HG02973 (cell line): ENCODE data around the gene ANKRD42.
"Not testable (repeated sequence)": the region's sequence is repeated elsewhere in the genome, so short reads cannot be mapped to it uniquely, and the experiment has no call there.

ENCODE experiments used
- ATAC-seq: cut with Tn5 transposase; IDR thresholded peaks from one replicate; pipeline ENCODE4 v1.9.1; 2021; ENCODE audit warnings: moderate library complexity; ENCODE audit not compliant: unreplicated experiment

ANKRD42 gene

DNA sequence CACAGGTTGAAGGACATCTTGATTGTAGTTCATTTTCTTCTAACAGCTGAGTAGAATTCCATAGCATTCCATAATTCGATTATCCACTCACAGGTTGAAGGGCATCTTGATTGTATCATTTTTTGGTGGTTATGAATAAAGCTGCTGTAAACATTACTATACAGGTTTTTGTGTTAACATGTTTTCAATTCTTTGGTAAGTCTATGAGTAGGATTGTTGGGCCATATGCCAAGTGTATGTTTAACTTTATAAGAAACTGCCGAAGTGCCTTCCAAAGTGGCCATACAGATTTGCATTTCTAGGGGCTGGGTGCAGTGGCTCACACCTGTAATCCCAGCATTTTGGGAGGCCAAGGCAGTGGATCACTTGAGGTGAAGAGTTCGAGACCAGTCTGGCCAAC, 44.6 kb downstream of the ANKRD42 start:
- ATAC-seq: no peak

DNA sequence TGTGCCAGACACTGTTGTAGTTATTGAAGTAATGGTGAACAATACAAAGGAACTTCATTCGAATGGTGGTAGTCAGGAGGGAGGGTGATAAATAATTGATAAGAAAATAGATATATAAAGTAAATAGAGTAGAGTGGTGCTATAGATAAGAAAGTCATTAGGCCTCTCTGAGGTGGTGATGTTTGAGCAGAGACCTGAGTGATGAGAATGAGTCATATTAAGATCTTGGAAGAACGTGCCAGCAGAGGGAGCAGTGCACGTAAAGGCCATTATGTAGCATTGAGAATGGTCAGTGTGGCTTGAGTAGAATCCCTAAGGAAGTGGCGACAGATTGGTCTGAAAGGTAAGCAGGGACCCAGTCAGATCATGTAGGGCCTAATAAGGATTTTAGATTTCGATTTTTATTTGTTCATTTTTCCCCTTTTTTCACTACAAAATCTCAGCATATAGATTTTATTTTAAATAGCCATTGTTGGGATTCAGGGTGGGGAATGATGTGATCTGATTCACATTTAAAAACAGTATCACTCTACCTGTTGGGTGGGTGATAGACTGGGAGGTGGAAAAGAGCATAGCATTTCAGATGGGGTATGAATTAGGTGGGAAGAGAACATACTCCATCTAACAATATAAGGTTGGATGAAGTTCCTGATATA, 47.9 kb downstream of the ANKRD42 start:
- ATAC-seq: peak; percentile 69

DNA sequence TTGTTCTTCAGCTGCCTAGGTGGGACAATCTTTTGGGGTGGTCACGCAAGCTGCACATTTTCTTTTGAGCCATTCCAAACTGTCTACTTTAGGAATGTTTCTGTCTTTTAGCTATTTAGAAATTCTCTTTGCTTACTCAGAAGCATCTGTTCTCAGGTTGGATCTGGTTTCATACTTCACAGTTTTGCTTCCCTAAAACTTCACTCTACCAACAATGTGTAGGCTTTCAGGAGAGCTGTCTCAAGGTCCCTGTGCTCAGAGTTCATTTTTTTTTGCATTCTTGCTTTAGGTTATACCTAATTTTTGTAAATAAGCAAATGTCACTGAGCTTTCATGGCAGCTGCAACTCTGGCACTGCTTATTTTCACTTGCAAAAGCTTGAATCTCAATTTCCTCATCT, 55.9 kb downstream of the ANKRD42 start:
- ATAC-seq: no peak

DNA sequence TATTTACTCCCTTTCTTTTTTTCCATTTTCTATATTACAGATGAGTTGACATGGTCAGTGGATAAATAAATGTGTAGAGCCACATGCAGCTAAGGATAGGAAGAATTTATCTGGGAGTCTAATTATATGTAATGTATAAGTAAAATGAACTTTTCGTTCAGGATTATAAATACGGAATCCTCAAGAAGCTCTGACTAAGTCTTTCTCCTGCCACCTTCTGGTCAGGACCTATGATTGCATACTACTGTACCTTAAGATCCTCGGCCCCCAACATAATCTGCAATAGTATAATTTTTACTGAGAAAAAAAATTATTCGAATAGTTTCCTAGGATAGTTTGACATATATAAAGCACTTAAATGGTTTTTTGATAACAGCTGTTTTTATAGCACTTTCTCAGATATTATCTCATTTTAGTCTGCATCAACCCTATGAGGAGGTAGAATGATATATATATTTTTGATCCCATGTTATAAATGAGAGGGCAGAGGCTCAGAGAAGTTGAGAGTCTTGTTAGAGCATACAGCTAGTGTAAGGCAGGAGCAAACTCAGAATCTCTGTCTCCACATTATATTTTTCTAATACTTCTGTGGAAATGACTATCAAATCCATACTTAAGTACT, 56.6 kb downstream of the ANKRD42 start:
- ATAC-seq: peak; percentile 69

DNA sequence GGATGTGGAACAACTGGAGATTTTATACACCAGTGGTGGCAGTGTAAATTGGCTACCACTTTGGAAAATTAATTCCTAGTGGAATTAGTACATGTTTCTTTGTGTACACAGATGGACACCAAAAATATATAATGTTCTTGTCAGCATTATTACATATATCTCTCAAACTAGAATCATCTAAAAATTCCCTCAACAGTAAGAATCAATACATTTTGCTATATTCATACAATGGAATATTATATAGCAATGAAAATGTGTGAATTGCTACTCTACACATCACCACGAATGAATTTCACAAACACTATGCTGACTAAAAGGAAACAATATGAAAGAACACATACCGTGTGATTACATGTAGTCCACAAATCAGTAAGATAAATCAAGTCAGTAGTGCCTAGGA, 58.8 kb downstream of the ANKRD42 start:
- no peak for ATAC-seq

DNA sequence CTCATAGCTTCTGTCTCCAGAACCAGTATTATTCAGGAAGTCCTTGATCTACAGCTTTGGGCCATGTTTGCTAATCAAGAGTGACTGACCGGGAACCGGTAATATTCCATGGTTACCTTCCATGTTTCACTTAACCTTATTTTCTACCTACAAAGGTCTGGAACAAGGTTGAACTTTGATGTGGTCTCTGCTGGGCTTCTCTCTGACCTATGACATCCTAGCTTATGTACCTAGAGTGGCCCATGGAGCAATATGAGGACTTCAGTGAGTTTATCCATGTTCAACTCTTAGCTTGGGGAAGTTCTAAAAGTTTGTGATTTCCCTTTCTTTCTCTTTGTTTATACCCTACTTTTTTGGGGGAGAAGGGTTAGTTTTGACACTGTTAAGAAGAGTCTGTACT, 59.4 kb downstream of the ANKRD42 start:
- no peak for ATAC-seq

DNA sequence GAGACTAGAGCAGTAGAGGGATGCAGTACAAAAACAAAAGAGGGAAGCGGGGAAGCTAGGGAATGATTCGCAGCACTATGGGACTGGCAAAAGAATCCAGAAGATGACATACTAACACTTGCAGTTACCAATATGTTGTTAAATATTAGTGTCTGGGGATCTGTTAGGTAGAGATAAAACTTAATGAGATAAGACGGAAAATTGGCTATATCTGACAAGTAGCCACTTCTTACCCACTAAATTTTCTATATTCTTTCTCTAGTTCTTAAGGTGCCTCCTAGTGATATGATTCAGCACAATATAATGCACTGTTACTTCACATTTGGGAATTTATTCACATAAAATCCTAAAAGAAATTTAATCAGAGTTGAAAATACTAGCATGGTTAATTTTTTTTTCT, 61.9 kb downstream of the ANKRD42 start:
- ATAC-seq: no peak

DNA sequence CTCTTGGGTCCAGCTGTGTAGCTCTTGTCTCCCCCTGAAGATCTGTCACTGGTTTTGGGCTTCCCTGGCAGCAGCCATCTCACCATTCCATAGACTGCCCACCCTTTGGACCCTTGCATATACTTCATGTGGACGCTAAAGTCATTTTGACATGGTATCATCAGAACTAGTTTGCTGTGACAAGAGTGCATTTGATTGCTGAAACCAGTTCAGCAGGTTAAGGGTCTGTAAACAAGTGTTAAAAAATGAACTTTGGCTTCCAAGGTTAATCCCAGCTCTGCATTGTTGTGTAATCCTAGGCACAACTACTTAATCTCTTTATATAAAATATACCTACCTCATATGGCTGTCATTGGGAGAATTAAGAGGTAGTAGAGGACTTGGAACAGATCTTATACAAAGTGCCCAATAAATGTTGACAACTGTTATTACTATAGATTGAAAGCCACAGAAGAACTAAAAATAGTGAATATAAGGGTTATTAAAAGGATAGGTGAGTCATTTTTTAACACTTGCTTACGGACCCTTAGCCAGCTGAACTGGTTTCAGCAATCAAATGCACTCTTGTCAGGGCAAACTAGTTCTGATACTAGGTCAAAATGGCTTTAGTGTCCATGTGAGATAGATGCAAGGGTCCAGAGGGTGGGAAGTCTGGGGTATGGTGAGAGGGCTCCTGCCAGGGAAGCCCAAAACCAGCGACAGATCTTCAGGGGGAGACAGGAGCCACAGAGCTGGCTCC, 63.3 kb downstream of the ANKRD42 start:
- ATAC-seq: no peak

DNA sequence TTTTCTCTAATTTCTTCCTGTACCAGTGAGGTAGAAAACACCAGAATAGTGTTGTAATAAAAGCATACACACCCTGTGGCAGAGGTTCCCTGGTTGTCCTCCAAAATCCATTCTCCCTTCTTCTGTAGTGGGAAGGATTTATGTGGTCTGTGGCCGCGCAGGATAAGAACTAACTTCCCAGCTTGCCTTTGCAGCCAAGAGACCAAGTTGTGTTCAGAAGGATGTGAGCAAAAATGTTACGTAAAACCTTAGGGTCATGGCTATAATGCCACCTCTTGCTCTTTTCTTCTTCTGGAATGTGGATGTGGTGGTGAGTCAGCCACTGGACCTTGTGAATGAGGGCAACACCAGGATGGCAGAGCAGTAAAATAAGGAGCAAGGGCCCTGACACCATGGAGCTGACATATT, 64.3 kb downstream of the ANKRD42 start:
- ATAC-seq: no peak

DNA sequence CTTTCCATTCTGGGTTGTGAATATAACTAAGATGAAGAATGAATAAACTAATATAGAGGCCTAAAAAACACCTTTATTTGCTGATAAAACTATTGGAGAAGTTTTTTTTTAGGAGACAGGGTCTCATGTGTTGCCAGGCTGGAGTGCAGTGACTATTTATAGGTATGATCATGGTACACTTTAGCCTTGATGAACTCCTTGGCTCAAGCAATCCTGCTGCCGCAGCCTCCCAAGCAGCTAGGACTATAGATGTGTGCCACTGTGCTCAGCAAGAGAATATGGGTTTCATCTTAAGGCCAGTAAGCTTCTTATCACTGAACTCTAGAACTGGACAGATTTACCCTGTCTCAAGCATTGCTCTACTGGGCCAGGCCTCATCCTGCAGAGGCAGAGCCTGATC, 66.0 kb downstream of the ANKRD42 start:
- no peak for ATAC-seq

DNA sequence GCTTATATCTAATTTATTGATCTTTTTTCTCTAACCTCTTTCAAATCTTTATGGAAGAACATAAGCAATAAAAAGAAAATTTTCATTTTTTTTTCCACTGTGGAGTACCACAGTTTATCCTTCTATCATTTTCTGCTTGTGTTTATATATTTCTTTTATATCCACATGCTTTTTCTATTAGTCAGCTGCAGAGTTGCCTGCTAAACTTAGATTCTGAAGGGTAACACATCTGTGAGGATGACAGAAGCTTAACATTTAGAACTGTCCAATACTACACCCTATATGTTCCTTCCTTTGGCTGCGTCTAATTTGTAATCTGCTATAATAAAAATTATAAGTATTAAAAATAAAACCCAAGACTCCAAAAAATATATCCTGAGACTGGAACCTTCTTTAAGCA, 71.8 kb downstream of the ANKRD42 start:
- ATAC-seq: no peak

DNA sequence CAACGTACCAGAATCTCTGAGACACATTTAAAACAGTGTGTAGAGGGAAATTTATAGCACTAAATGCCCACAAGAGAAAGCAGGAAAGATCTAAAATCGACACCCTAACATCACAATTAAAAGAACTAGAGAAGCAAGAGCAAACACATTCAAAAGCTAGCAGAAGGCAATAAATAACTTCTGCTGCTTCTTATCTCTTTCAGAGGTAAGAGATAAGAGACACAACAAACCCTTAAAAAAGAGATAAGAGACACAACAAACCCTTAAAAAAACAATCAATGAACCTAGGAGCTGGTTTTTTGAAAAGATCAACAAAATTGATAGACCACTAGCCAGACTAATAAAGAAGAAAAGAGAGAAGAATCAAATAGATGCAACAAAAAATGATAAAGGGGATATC, 75.6 kb downstream of the ANKRD42 start:
- ATAC-seq: not testable (repeated sequence)

DNA sequence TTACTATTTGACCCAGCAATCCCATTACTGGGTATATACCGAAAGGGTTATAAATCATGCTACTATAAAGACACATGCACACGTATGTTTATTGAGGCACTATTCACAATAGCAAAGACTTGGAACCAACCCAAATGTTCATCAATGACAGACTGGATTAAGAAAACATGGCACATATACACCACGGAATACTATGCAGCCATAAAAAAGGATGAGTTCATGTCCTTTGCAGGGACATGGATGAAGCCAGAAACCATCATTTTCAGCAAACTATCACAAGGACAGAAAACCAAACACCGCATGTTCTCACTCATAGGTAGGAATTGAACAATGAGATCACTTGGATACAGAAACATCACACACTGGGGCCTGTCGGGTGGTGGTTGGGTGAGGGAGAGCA, 78.2 kb downstream of the ANKRD42 start:
- not testable (repeated sequence) for ATAC-seq

DNA sequence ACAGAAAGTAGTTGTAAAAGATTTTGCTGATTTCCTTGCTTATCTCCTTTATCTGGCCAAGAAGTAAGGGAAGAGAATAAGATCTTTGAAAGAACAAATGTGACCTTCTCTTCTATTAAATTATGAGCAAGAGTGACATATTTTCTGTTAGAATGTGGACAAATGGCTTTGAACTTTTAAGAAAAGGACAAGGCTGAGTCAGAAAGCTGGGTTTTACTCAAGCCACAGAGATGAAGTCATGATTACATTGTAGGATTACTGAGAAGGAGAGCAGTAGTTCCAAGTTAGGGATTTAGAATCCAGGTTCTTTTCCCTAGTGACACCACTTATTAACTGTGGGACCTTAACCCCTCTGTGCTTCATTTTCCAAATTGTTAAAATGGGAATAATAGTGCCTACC, 79.1 kb downstream of the ANKRD42 start:
- no peak for ATAC-seq

DNA sequence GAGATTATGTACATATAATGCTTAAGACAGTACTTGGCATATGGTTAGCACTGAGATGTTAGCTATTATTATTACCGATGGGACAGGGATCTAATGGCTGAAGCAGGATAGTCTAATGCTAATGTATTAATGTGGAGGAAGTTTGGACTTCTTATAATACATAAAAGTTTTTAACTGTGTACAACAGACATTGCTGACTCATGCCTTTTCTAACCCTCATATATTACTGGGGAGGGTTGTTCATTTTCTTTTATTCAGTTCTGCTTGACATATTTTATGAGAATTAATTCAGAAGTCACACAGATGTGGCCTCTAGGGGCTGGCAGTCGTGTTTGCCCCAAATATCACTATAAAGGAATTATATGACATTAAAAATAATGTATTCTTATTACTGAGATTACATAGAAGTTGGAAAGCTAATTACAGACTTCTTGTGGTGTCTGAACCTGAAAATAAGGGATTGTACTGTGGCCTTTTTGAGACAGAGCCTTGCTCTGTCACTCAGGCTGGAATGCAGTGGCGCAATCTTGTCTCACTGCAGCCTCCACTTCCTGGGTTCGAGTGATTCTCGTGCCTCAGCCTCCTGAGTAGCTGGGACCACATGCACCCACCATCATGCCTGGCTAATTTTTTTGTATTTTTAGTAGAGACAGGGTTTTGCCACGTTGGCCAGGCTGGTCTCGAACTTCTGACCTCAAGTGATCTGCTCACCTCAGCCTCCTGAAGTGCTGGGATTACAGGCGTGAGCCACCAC, 82.6 kb downstream of the ANKRD42 start:
- ATAC-seq: no peak

DNA sequence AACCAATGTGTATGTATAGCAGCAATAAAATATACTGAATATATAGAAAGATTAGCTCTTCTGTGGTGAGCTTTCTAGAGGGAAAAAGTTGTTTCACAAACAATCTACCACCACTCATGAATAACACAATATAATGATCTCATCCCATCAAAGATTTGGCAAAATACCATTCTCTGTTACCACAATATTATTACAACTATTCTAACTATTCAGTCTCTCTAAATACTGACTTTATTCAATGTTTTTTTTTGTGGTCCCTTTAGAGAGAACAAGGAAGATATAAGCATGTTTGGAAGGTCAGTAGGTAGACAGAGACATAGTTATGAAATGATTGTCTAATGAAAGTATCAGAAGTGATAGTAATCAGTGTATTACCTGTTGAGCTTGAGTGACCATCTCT, 84.8 kb downstream of the ANKRD42 start:
- ATAC-seq: no peak

DNA sequence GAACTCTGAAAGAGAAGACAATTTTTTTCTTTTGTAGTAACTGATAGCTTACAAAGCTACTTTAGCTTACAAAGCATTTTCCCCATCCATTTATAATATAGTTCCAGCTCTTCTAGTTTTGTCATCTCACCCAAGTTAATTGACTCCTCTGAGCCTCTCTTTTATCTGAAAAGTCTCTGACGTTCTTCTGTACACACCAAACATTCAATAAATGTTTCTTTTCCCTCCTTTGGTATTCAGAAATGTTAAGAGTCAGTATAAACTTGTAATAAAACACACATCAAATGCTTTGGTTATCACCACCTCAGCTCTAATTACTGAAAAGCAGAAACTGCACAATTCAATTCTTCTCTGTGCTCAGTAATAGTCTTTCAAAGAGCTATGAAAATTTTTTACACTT, 86.7 kb downstream of the ANKRD42 start:
- no peak for ATAC-seq

DNA sequence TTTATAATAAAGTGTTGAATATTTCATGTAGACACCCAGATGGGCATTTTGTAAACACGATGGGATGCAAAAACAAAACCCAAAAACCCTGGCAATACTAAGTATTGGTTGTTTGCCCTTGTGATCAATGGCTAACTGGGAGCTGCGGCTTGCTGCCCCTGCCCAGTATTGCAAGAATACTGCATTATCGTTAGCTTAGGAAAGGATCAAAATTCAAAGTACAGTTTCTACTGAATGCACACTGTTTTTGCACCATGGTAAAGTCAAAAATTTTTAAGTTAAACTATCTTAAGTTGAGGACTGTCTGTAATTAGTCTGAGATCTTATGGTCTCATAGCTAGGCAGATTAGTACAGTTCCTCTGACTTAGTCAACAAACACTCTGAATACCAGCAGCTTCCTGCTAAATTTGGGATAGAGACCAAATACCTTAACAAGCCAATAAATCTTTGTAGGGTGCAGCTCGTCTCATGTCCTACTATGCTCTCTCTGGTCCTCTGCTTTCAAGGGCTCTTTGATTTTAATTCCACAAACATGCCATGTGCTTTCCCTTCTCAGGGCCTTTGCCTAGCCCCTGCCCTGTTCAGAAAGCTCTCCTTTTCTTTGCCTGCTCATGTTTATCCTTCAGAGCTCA, 88.7 kb downstream of the ANKRD42 start:
- no peak for ATAC-seq

DNA sequence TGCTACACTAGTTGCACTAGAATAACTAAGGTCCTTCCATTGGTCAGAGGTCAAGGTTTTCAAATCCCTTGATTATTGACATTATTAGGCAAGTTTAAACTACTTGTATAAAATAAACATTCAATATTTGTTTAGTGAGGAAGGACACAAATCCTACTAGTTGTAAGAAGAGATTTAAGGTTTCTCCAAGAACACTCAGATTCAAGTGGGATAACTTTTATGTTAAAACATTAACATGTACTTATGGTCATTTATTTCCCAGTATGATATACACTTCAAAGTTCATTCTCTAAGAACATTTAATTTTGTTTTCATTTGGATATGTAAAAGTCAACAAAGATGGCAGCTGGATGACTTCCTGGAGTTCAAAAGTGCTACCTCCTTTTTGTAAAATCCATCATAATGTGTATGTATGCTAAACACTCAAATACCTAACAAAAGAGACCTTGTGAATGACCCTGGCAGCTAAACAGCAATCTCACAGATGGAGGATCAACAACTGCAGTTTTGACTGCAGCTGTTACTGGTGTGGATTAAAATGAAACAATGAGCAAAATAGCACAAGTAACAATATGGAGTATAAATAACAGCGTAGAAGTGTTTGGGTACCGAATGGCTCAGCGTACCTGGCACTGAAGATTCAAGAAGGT, 91.1 kb downstream of the ANKRD42 start:
- ATAC-seq: no peak

DNA sequence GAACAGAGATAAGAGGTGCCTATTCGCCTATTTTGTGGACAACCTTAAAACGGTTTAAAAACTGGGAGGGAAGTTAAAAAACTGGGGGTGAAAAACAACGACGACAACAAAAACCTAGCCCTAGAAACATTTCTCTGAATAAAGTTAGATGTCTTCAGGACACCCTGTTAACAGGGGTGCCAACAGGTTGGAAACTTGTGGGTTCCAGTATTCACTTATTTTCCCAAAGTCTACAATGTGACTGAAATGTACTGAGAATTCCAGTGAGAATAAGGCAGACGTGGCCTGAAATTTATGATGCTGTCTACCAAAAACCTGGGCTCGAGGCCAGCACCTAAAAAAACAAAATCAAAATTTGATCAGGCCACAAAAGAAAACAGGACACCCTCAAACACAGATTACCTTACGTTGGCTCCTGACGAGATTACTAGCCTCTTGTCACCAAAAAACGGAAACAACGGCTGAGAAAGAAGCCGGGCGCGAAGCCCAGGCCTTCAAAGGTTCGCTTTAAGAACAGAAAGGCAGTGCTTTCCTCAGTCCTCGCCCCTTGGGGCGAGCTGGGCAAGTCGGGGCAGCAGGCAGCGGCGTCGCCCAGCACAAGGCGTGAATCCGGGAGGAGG, 91.7 kb downstream of the ANKRD42 start:
- ATAC-seq: peak; percentile 35
